Kidney (tissue), 14 donors: ENCODE measurements around the gene SULT4A1. TPM values are rescaled to one million over a fixed set of nuclear protein-coding genes. Genes with fewer than 3 reads are reported as not detected.

ENCODE experiments used
- DNase-seq, 5 donors: peaks; one replicate each; pipeline ENCODE4 v3.0.0-alpha.2; 2013 to 2020
- FAIRE-seq: peaks from 2 replicates; lab custom pipeline; 2012; peaks lifted over from hg19 to GRCh38; lab: Jason Lieb, UNC
- H3K27ac ChIP-seq, 2 donors: one replicate each; pipeline ENCODE4 v1.7.0; 2013; ENCODE audit warnings: low read depth in 2 of 2, low read length in 2 of 2, inconsistent platforms in 1 of 2
- H3K27me3 ChIP-seq: one replicate; pipeline ENCODE4 v1.7.1; 2013; ENCODE audit warnings: low read length, inconsistent platforms; ENCODE audit not compliant: control insufficient read depth, insufficient read depth
- H3K36me3 ChIP-seq, 3 donors: one replicate each; pipeline versions ENCODE4 v1.7.0 to v1.7.1; 2013; ENCODE audit warnings: low read length in 3 of 3, control low read depth in 1 of 3, inconsistent platforms in 1 of 3; ENCODE audit not compliant: insufficient read depth in 3 of 3, control insufficient read depth in 2 of 3
- H3K4me1 ChIP-seq, 3 donors: one replicate each; pipeline versions ENCODE4 v1.7.0 to v1.7.1; 2013; ENCODE audit warnings: low read length in 3 of 3, inconsistent platforms in 1 of 3, low read depth in 1 of 3; ENCODE audit not compliant: control insufficient read depth in 2 of 3, insufficient read depth in 2 of 3
- H3K4me3 ChIP-seq, 3 donors: one replicate each; pipeline versions ENCODE4 v1.7.0 to v1.8.1; 2013; ENCODE audit warnings: low read length in 3 of 3, control low read depth in 1 of 3, inconsistent platforms in 1 of 3
- H3K9ac ChIP-seq, 3 donors: one replicate each; pipeline versions ENCODE4 v1.7.0 to v1.7.1; 2013; ENCODE audit warnings: low read length in 3 of 3, control low read depth in 1 of 3, inconsistent platforms in 1 of 3
- H3K9me3 ChIP-seq, 3 donors: one replicate each; pipeline versions ENCODE4 v1.7.0 to v1.7.1; 2013; ENCODE audit warnings: low read length in 3 of 3, control low read depth in 1 of 3, inconsistent platforms in 1 of 3; ENCODE audit not compliant: control insufficient read depth in 2 of 3, insufficient read depth in 1 of 3
- intact Hi-C: fragments of 100-400 bp; cut with DNase I; formaldehyde crosslinking; loops from one replicate; pipeline ENCODE4 v1.11.1; 2022
- polyA plus RNA-seq: library from polyadenylated mRNA; stranded (reverse); fragments of 350-450 nt; fragmentation: Illumina TruSeq; extraction: RNeasy Lipid Tissue Mini Kit (QIAGEN cat#74804); gene quantifications from one replicate; pipeline ENCODE4 v1.2.3, GENCODE V29; 2014; ENCODE audit warnings: low read depth, low replicate concordance; ENCODE audit not compliant: insufficient read depth
- total RNA-seq: library from RNA; stranded (reverse); fragmentation: NEBNext Ultra II Directional; extraction: Animal tissue kit (Norgen Biotek cat#: 25700); gene quantifications from one replicate; pipeline ENCODE4 v1.2.1, GENCODE V29; 2021
- TF ChIP-seq, protein P1 (sequence below): IDR thresholded peaks from 3 replicates; pipeline ENCODE4 v1.5.1; 2012; ENCODE audit warnings: mild to moderate bottlenecking, moderate library complexity, borderline replicate concordance; ENCODE audit not compliant: insufficient read depth; ENCODE audit errors: extremely low read depth
- donor health status: control.
- donor health status: control.
- donor health status: control.
- donor health status: control.
- donor health status: control.
- donor health status: DM: yes; HTN: yes; CAD: no.
- donor health status: Normal renal cell carcinoma (clear cell type).

Gene SULT4A1
- total and polyA plus RNA-seq, 2 donors from 2014 or later: 0.52 to 0.57 TPM

DNA sequence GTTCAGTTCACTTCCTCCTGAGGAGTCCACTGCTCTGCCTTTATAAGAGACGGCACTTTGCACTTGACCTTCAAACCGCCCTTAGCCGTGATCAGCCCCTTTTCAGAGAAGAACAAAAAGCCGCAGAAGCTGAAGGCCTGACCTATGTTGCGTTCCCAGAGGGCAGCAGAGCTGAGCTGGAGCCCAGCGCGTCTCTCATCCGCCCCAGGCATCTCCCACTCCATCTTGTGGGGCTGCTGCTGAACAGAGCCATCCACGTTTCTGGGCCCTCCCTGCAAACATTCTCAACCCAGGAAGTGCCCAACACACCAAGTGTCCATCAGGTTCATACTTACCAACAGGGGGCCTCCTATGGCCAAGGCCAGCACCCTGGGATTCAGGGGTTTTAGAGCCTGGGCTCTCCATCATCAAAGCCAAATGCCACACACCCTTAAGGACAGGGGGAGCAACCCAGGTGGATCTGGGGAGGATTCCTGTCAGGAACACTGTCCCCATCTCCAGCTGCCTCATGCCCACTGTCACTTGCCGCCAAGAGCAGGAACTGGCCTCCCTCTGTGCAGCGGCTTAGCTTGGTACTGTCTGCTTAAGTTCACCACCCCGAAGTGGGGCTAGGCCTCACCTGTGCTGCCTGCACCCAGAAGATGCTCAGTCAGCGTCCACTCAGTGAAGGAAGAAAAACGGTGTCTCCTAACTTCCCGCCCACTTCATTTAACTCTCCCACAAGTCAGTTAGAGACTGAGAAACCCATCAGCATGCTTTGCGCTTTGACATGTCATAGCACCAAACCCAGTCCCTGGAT lies 34.2 kb downstream of the SULT4A1 start:
- no peaks in the 10 kb centered on the region for H3K36me3 ChIP-seq
- FAIRE-seq: no peak
- intact Hi-C loops: no loop called here
- peaks cover 0 to 15% (median 12%) of the 10 kb centered on the region in 3 donors for H3K4me1 ChIP-seq
- H3K4me3 ChIP-seq: no peak overlapping the region
- H3K9me3 ChIP-seq: no peaks in the 10 kb centered on the region
- TF ChIP-seq, protein P1, sequence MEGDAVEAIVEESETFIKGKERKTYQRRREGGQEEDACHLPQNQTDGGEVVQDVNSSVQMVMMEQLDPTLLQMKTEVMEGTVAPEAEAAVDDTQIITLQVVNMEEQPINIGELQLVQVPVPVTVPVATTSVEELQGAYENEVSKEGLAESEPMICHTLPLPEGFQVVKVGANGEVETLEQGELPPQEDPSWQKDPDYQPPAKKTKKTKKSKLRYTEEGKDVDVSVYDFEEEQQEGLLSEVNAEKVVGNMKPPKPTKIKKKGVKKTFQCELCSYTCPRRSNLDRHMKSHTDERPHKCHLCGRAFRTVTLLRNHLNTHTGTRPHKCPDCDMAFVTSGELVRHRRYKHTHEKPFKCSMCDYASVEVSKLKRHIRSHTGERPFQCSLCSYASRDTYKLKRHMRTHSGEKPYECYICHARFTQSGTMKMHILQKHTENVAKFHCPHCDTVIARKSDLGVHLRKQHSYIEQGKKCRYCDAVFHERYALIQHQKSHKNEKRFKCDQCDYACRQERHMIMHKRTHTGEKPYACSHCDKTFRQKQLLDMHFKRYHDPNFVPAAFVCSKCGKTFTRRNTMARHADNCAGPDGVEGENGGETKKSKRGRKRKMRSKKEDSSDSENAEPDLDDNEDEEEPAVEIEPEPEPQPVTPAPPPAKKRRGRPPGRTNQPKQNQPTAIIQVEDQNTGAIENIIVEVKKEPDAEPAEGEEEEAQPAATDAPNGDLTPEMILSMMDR: no peak
- H3K27me3 ChIP-seq: no peaks in the 10 kb centered on the region
- peak in 2 of 5 donors; percentile 31 to 33 for DNase-seq
- H3K9ac ChIP-seq: no peak overlapping the region
- no peak overlapping the region for H3K27ac ChIP-seq

DNA sequence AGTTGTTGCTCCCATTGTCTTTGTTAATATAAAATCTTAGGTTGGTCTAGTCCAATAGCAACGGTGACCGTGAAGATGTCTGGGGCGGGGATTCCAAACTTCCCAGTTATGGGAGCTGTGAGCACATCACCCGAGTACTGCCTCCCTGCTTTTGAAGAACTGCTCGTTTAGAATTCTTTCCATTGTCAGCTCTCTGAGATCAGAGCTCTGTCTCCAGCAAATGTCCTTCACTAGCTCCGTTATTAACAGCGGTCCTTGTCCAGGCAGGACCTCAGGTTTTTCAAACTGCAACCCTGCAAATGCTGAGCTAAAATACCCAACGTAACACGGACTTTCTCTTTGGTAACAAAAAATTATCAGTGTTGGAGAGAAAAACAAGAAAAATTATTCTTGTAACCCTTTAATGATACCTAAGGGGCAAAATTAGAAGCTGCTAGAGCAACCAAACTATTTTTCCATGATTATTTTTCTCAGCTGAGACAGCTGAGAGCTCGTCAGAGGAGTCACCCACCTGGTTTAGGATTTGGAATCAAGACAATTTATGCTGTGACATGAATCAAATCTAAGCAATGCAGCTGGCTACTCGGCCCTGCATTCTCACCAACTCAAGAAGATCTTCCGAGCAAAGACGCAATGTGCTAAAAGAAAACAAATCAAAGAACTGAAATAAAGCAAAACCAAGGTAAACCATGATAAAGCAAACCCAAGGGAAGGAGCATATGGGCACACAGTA lies 35.1 kb downstream of the SULT4A1 start:
- no peak overlapping the region for H3K27ac ChIP-seq
- no peaks in the 10 kb centered on the region for H3K36me3 ChIP-seq
- peaks cover 0 to 16% (median 15%) of the 10 kb centered on the region in 3 donors for H3K4me1 ChIP-seq
- FAIRE-seq: no peak
- no peak for DNase-seq
- H3K4me3 ChIP-seq: no peak overlapping the region
- no peaks in the 10 kb centered on the region for H3K9me3 ChIP-seq
- no peak overlapping the region for H3K9ac ChIP-seq
- intact Hi-C loops: no loop called here
- TF ChIP-seq, protein P1: no peak
- no peaks in the 10 kb centered on the region for H3K27me3 ChIP-seq

DNA sequence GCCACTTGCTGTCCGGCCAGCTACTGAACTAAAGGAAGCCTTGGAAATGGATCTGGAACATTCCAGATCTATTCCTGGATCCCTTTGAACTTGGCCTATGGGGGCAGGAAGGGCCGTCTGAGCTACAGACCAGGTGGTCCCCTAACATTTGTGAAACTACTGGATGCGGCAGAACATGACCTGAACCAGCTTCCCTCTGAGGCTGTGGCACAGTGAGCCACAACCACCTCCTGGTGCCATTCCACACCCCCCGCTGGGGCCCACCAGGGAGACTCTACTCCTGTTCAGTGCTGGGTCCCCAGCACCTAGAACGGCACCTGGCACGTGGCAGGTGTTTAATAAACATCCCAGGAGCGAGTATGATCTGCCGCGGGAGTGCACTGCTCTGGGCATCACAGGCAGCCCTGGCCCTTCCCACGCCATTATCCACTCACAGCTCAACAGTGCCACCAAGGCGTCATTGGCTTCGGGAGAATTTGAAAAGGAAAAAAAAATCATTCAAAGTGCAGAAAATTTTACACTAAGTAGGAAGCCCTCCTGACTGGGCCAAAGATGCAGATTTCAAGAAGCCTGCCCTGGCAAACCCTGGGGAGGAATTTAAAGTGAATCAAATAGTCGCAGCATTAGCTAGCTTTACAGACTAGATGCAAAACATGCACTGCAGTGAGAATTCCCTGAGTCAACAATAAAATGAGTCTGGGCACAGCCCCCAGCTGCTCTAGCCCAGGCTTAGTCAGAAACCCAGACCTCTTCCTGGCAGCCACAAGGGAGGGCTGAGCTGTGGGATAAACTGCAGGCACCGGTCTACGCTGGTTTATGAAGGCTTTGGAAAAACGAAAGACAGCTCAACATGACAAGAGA lies 35.9 kb downstream of the SULT4A1 start:
- intact Hi-C loops: no loop called here
- peak in 4 of 5 donors; percentile 53 to 74 (median 60) for DNase-seq
- FAIRE-seq: no peak

More for the DNA sequence above, 35.9 kb downstream of the SULT4A1 start:
- TF ChIP-seq, protein P1: peak; percentile 58
- Histone ChIP-seq H3K4me3 (no peak overlapping the region), H3K27ac (no peak overlapping the region), H3K36me3 (no peaks in the 10 kb centered on the region), H3K9ac (no peak overlapping the region), H3K4me1 (peaks cover 0 to 16% (median 15%) of the 10 kb centered on the region in 3 donors), H3K27me3 (no peaks in the 10 kb centered on the region), H3K9me3 (no peaks in the 10 kb centered on the region)
